ENCODE results near the gene ZNF280D.
A peak's percentile ranks its signal among the peaks of the same experiment; 100 is the strongest.

ZNF280D gene

DNA sequence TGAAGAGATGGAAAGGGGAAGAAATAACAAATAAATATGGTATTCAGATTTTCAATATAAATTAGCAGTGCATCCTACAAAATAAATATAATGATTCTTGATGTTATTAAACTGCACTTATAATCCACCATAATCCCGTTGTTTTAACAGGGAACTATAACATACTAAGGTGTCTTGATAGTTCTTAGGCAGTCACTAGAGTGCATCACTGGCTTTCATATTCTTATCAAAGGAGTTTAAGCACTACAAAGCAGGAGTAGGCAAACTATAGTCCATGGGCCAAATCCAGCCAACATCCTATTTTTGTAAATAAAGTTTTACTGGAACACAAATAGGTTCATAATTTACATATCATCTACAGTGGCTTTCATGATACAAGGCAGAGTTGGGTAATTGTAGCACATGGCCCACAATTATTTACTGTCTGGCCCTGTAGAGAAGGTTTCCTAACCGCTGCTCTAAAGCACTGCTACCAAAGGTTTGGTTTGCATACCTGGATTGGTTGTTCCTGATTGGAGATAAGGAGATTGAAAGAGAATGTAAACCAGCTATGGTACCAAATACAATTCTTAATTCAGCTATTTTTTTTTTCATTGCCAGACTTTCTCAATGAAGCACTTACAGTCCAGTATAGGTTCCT lies 104.3 kb downstream of the ZNF280D start:
- DNase-seq = no peak

- no peak for DNase-seq
Measured at GRCh38 chr15:56619887-56620286, 113.4 kb downstream of the ZNF280D start.

- DNase-seq = no peak
Measured at GRCh38 chr15:56617628-56618027, 115.7 kb downstream of the ZNF280D start.

DNA sequence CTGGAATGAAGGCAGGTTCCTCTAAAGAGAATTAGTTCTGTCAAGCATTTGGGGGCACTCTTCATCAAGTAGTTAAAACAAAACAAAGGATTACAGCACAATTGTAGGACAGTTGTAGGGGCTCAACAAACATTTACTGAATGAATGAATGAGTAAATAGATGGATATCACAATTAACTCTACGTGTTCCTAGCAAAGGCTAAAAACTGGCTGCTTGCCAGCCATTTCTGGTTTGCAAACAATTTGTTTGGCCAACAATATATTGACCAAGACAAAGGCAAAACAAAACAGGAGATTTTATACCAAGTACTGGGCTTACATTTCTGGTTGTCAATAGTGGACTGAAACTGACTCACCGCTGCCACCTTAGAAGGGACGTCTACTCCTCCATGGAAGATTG lies 116.8 kb downstream of the ZNF280D start:
- no peak for DNase-seq

DNA sequence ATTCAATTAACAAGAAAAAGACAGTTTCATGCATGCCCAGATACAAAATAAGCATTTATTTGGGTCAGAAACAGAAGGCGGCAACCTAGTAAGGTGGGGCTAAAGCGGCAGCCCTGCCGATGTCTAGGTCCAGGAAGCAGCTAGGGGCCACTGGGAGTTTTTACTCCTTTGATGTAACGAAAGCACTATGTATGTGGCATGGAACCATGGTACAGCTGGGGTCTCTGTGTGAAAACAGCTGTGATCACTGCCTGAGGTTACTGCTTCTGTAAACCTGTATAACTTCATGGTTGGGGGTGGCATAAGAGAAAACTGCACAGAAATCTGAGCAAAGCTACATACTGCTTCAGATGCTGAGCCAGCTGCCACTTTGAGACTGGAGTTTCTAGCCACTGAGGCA lies 119.5 kb downstream of the ZNF280D start:
- DNase-seq = peak; percentile 25

- no peak for DNase-seq
Measured at GRCh38 chr15:56608993-56609392, 124.3 kb downstream of the ZNF280D start.

DNA sequence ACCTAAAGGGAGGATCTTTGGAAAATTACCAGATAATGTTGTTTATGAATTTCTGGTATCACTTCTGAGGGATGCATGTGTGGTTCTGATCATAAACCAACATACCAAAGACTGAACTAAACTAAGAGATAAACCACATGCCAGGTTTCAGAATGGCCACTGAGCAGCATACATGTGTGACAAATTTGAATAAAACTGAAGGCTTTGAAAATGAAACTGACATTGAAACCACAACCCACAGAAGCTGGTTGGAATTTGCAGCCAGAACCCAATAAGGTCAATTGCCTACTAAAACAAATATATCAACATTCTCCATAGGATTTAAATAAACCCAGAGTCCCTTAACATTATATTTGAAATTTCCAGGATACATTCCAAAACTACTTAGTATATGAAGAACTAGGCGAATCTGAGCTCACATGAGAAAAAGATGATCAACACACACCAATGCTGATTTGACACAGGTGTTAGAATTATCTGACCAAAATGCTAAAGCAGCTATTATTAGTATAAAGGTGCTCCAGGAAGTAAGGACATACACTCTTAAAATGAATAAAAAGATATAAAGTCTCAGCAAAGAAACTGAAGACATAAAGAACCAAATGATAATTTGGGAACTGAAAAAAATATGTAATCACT lies 125.0 kb downstream of the ZNF280D start:
- no peak for DNase-seq

DNA sequence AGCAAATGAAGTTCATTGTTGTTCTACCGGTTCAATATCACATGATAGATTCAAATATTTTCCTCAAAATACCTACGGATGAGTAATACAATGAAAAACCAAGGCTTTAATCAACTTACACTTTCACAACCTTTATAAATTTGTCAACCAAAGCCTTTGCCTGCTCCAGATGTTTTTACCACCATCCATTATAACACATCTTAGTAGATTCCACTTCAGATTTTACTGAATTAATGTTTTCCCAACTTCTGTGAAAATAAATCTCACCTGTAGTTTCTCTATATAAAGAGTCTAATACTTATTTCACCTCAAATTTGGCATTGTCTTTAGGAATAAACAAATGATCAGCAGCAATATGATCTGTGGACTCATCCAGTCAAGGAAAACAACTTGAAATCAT lies 131.1 kb downstream of the ZNF280D start:
- DNase-seq = no peak

DNA sequence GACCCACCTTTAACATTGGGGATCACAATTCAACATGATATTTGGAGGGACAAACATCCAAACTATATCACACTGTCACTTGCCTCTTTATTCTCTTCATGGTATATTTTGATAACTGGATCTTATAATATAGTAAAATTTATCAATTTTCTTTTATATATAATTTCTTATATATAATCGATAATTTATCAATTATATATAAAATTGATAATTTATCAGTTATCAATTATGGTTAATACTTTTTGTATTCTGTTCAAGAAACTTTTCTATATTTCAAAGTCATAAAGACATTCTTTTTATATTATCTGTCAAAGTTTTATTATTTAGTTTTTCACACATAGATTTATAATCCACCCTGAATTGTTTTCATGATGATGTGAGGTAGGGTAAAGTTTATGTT lies 132.9 kb downstream of the ZNF280D start:
- DNase-seq = no peak

- no peak for DNase-seq
Measured at GRCh38 chr15:56598991-56599390, 134.3 kb downstream of the ZNF280D start.

DNA sequence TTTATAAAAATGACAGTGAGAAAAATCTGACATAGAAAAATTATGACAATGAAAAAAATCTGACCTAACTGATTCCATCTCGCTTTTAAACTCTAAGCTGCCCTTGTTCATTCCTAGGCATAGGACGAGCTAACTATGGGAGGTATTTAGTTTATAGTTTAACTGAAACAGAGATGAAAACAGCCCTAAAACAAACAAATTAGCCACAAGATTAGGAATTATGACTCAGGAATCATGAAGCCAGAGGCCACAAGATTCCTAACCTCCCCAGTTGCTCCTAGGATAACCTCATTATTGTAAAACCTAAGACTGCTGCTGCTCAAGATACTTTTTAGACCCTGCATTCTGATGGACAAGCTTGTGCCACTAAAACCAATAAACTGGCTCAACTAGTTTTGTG lies 145.6 kb downstream of the ZNF280D start:
- no peak for DNase-seq

- DNase-seq = no peak
Measured at GRCh38 chr15:56586206-56586605, 147.1 kb downstream of the ZNF280D start.

DNA sequence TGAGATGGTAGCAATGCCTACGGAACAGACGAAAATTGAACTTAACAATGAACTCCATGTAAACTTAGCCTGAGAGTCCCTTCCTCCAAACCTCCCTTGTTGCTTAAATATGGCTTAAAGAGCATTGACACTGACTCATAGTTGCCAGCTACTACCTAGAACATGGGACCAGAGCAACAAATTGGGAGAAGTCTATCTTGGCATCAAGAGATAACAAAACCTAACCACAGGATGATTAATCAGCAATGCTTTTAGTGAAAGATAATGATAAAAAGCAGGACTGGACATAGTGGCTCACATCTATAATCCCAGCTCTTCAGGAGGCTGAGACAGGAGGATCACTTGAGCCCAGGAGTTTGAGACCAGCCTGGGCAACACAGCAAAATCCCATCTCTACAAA lies 150.5 kb downstream of the ZNF280D start:
- no peak for DNase-seq
